Coronary artery (tissue), 2 donors: Measurements from ENCODE around the gene ATF6.
A peak's percentile ranks its signal among the peaks of the same experiment; 100 is the strongest.

Experiments
- DNase-seq: peaks from one replicate; pipeline ENCODE4 v3.0.0-alpha.2; 2017; ENCODE audit warnings: low spot score
- H3K27ac ChIP-seq, 2 donors: fragments of 200-600 bp; sonication (generic); one replicate each; pipeline ENCODE4 v1.5.1; 2016 to 2019
- H3K4me3 ChIP-seq: fragments of 200-600 bp; sonication (generic); 2 replicates; pipeline ENCODE4 v1.5.1; 2016; ENCODE audit warnings: mild to moderate bottlenecking, moderate library complexity
- TF ChIP-seq, protein P1 (sequence below): fragments of 200-600 bp; sonication (generic); IDR thresholded peaks from one replicate; pipeline ENCODE4 v1.5.1; 2019; ENCODE audit warnings: antibody characterized with exemption

The ATF6 gene

DNA sequence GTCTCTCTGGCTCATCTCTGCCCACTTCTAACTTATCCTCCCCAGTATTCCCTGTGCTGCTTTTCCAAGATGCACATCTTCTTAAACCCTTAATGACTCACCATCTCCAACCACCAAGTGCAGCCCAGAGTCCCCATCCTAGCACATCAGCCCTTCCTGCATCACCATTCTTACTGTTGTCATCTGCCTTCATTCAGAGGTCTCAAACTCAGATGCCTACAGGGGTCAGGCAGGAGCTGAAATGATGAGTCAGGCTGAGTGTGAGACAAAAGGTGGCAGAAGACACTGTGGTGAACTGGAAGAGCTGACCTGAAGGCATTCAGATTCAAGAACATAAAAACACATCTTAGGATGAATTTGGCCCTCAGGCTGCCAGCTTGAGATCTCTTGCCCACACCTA, 223.0 kb downstream of the ATF6 start:
- H3K27ac ChIP-seq: peak overlapping the region in 1 of 2 donors; percentile 54
- DNase-seq: no peak
- TF ChIP-seq, protein P1, sequence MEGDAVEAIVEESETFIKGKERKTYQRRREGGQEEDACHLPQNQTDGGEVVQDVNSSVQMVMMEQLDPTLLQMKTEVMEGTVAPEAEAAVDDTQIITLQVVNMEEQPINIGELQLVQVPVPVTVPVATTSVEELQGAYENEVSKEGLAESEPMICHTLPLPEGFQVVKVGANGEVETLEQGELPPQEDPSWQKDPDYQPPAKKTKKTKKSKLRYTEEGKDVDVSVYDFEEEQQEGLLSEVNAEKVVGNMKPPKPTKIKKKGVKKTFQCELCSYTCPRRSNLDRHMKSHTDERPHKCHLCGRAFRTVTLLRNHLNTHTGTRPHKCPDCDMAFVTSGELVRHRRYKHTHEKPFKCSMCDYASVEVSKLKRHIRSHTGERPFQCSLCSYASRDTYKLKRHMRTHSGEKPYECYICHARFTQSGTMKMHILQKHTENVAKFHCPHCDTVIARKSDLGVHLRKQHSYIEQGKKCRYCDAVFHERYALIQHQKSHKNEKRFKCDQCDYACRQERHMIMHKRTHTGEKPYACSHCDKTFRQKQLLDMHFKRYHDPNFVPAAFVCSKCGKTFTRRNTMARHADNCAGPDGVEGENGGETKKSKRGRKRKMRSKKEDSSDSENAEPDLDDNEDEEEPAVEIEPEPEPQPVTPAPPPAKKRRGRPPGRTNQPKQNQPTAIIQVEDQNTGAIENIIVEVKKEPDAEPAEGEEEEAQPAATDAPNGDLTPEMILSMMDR: no peak

DNA sequence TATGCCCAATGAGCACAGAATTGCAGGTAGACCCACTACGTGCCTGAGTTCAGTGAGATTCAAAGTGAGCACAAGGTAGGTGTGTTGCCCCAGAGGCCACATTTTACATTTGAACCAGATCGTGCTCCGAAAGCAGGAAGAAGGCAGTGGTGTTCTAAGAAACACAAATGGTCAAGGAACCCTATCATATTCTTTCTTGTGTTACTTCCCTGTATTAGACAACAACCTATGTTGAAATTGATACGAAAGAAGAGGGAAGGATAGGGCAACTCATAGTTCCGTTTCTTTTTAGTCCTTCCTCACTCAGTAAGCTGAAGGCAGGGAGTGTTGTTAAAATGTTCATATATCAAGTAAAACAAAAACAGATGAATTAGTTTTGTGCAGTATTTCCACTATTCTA, 223.7 kb downstream of the ATF6 start:
- no peak for DNase-seq
- TF ChIP-seq, protein P1: no peak

More for the DNA sequence above, 223.0 kb downstream of the ATF6 start:
- no peak overlapping the region for H3K4me3 ChIP-seq

DNA sequence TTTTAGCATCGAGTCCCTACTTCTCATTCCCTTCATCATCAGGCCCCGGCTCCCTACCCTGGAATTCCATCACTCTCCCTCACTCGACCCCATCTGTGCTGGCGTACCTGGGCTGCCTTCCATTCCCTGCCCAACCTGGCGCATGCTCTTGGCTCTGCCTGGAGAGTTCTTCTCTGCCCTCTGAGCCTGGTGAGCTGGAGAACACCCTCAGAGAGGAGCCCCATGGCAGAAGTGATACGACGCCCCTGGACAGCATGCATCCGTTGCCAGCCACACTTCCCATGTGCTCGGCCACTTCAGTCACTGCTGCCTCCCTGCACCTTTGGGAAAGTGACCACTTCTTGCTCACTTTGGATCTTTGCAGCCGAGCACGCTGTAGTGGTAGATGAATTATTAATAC, 227.5 kb downstream of the ATF6 start:
- H3K4me3 ChIP-seq: no peak overlapping the region
- TF ChIP-seq, protein P1: no peak
- no peak overlapping the region for H3K27ac ChIP-seq
- no peak for DNase-seq

More for the DNA sequence above, 223.7 kb downstream of the ATF6 start:
- peak overlapping the region in 1 of 2 donors; percentile 54 for H3K27ac ChIP-seq
- no peak overlapping the region for H3K4me3 ChIP-seq

DNA sequence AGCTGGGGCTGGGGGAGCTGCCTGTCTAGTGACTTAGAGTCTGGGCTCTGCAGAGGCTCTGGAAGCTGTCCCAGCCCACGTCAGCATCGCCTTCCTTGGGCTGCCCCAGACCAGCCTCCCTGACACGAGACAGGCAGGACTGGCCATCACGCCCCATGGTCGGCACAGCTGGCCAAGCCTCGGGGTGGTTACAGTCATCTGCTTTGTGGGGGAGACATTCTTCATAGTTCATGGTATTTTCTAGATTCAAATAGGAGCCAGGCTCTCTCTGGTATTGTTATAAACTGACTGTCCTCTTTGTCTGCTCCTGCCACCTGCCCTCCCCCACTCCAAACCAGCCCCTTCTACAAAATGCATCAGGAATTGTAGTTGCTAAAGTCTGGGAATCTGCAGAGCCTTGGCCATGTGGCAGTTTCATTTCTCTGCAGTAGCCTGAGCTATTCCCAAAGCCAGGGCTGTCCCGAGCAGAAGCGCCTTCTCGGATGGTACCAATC, 228.1 kb downstream of the ATF6 start:
- no peak for DNase-seq
- TF ChIP-seq, protein P1: no peak
- Histone ChIP-seq H3K27ac (peak overlapping the region in 1 of 2 donors; percentile 2), H3K4me3 (peak overlapping the region; percentile 35)

DNA sequence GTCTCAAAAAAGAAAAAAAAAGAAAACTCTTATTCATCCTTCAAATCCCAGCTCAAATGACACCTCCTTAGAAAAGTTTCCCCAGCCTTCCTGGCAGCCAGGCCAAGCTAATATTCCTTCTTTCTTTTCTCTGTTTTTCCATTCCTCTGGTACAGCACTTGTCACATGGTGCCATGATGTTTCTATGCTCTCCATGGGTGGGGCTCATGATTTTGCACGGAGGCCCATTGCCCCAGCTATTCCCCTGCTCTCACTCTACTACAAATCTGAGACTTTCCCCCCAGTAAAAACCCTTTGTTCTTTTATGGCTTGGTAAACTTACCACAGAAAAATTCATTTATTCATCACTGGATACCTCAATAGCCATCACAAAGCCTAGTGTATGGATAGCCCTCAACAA, 231.0 kb downstream of the ATF6 start:
- DNase-seq: no peak
- Histone ChIP-seq H3K4me3 (no peak overlapping the region), H3K27ac (no peak overlapping the region)
- TF ChIP-seq, protein P1: no peak

DNA sequence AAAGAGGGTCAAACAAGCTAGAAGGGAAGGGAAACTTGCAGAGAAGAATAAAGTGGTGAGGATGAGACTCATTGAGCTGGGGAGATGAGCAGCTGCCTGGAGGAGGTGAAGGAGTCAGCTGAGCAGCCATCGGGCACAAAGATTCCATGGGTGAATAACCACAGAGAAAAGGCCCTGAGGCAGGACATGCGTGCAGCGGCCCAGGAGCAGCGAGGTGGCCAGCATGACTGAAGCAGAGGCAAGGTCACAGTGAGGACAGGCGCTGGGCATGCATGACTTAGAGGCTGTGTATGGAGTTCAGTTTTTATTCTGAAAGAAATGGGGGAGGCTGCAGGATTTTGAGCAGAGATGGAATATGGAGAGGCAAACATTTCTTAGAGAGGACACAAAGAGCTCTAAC, 232.7 kb downstream of the ATF6 start:
- DNase-seq: no peak
- TF ChIP-seq, protein P1: no peak
- H3K27ac ChIP-seq: no peak overlapping the region
- H3K4me3 ChIP-seq: no peak overlapping the region

DNA sequence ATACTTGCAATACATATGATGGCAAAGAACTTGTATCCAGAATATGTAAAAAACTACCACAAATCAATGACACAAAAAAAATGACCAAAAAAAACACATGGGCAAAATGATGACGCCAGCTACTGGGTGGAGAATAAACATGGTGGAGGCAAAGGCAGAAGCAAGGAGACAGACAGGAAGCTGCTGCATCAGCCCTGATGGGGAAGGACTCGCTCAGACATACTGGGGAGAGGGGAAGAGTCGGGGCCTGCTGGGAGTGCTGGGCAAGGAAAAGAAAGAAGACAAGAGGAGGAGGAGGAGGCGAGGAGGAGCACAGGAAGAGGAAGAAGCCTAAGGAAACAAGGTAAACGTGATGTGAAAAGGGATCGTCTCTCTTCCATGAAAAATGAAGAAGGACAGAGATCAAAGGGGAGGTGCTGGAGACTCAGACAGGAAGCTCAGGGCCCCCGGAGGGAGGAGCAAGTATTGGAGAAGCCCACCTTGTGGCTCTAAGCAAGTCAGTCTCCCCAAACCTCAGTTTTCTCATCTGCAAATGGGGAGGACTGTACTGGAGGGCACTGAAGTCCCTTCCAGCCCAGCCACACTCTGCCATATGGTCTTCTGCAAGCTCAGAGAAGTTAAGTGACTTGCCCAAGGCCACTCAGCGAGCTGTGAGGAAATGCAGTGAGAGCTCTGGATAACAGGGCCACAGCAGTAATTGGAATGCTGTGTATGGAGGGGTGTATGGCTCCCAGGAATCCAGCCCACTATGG, 233.4 kb downstream of the ATF6 start:
- H3K27ac ChIP-seq: no peak overlapping the region
- no peak for DNase-seq
- no peak overlapping the region for H3K4me3 ChIP-seq
- TF ChIP-seq, protein P1: no peak
